H7 (cell line): ENCODE measurements around the gene TNRC6C. TPM values are rescaled to one million over a fixed set of nuclear protein-coding genes. Genes with fewer than 3 reads are reported as not detected.

Source experiments
- DNase-seq: peaks from one replicate; pipeline ENCODE4 v3.0.0; 2012
- H3K27me3 ChIP-seq: 2 replicates; pipeline ENCODE4 v1.6.0; 2011; ENCODE audit warnings: mild to moderate bottlenecking, low read length; ENCODE audit not compliant: control insufficient read depth, insufficient read depth
- H3K36me3 ChIP-seq: replicated peaks from 2 replicates; pipeline ENCODE4 v1.5.1; 2011; ENCODE audit warnings: low read length; ENCODE audit not compliant: control insufficient read depth, insufficient read depth
- H3K4me3 ChIP-seq: 2 replicates; pipeline ENCODE4 v1.5.1; 2011; ENCODE audit warnings: low read depth, mild to moderate bottlenecking, control low read depth, low read length, moderate library complexity; ENCODE audit not compliant: insufficient read depth
- total RNA-seq: library from RNA; depleted of rRNA; stranded (reverse); fragments of >200 nt; shearing (Covaris generic); gene quantifications from 2 replicates; pipeline ENCODE4 v1.2.3, GENCODE V29; 2014; rRNA removed

Gene TNRC6C
- total RNA-seq = 8.9 and 9.3 TPM in 2 replicates

GRCh38 chr17:77957857-77958715 lies at the start of gene TNRC6C:
TSS of gene TNRC6C (plus strand) at chr17:77958703. CDS start at chr17:78004207, 45,504 bp downstream.
- Histone ChIP-seq H3K36me3 (no peaks in the 10 kb centered on the region), H3K27me3 (peaks cover 30% of the 10 kb centered on the region), H3K4me3 (peak within 1 kb of the TSS; percentile 78)
- peak; percentile 100 for DNase-seq

- Histone ChIP-seq H3K36me3 (no peaks in the 10 kb centered on the region), H3K27me3 (no peaks in the 10 kb centered on the region), H3K4me3 (no peak overlapping the region)
- DNase-seq = peak; percentile 44
Measured at GRCh38 chr17:77909236-77909635, 49.3 kb upstream of the TNRC6C start.

GRCh38 chr17:77909816-77910215 lies 48.7 kb upstream of the TNRC6C start:
- Histone ChIP-seq H3K27me3 (no peaks in the 10 kb centered on the region), H3K4me3 (no peak overlapping the region), H3K36me3 (no peaks in the 10 kb centered on the region)
- peak; percentile 45 for DNase-seq

GRCh38 chr17:77914385-77915254 lies 43.9 kb upstream of the TNRC6C start:
- Histone ChIP-seq H3K36me3 (no peaks in the 10 kb centered on the region), H3K4me3 (no peak overlapping the region), H3K27me3 (no peaks in the 10 kb centered on the region)
- DNase-seq = peak; percentile 86

- Histone ChIP-seq H3K27me3 (no peaks in the 10 kb centered on the region), H3K36me3 (no peaks in the 10 kb centered on the region), H3K4me3 (no peak overlapping the region)
- DNase-seq = no peak
Measured at GRCh38 chr17:77915594-77916021, 42.9 kb upstream of the TNRC6C start.

- Histone ChIP-seq H3K27me3 (no peaks in the 10 kb centered on the region), H3K4me3 (no peak overlapping the region), H3K36me3 (no peaks in the 10 kb centered on the region)
- no peak for DNase-seq
Measured at GRCh38 chr17:77916264-77916663, 42.2 kb upstream of the TNRC6C start.

- Histone ChIP-seq H3K36me3 (no peaks in the 10 kb centered on the region), H3K4me3 (no peak overlapping the region), H3K27me3 (no peaks in the 10 kb centered on the region)
- DNase-seq = no peak
Measured at GRCh38 chr17:77916703-77917481, 41.6 kb upstream of the TNRC6C start.

GRCh38 chr17:77919276-77919675 lies 39.2 kb upstream of the TNRC6C start:
- no peaks in the 10 kb centered on the region for H3K36me3 ChIP-seq
- peaks cover 2% of the 10 kb centered on the region for H3K27me3 ChIP-seq
- DNase-seq = no peak
- no peak overlapping the region for H3K4me3 ChIP-seq

GRCh38 chr17:77923135-77923534 lies 35.4 kb upstream of the TNRC6C start:
- H3K4me3 ChIP-seq = no peak overlapping the region
- peaks cover 2% of the 10 kb centered on the region for H3K27me3 ChIP-seq
- DNase-seq = no peak
- H3K36me3 ChIP-seq = no peaks in the 10 kb centered on the region

- no peak for DNase-seq
- Histone ChIP-seq H3K36me3 (no peaks in the 10 kb centered on the region), H3K4me3 (no peak overlapping the region), H3K27me3 (peaks cover 2% of the 10 kb centered on the region)
Measured at GRCh38 chr17:77923776-77924513, 34.6 kb upstream of the TNRC6C start.

GRCh38 chr17:77924757-77925336 lies 33.7 kb upstream of the TNRC6C start:
- Histone ChIP-seq H3K36me3 (no peaks in the 10 kb centered on the region), H3K27me3 (peaks cover 2% of the 10 kb centered on the region), H3K4me3 (no peak overlapping the region)
- peak; percentile 91 for DNase-seq

GRCh38 chr17:77925831-77926543 lies 32.5 kb upstream of the TNRC6C start:
- DNase-seq = no peak
- H3K4me3 ChIP-seq = no peak overlapping the region
- peaks cover 2% of the 10 kb centered on the region for H3K27me3 ChIP-seq

GRCh38 chr17:77926981-77927380 lies 31.5 kb upstream of the TNRC6C start:
- Histone ChIP-seq H3K4me3 (no peak overlapping the region), H3K36me3 (no peaks in the 10 kb centered on the region), H3K27me3 (peaks cover 2% of the 10 kb centered on the region)
- DNase-seq = no peak

More at GRCh38 chr17:77925831-77926543, 32.5 kb upstream of the TNRC6C start:
- H3K36me3 ChIP-seq = no peaks in the 10 kb centered on the region
